HepG2 (cell line): ENCODE results near the gene COA5. TPM values are rescaled to one million over a fixed set of nuclear protein-coding genes. Genes with fewer than 3 reads are reported as not detected.

Source experiments
- ATAC-seq: fragments of 200-7000 bp; cut with Tn5 transposase; 3 replicates; pipeline ENCODE4 v1.9.1; 2020; ENCODE audit warnings: mild to moderate bottlenecking, moderate library complexity
- BruUV-seq: library from RNA; stranded (reverse); fragments of 400-500 nt; replicated peaks from 2 replicates; lab custom pipeline; 2021; lab: Mats Ljungman, UMichigan
- CTCF ChIA-PET: fragments of 300-600 bp; formaldehyde crosslinking; extraction: SDS; loops from one replicate; lab custom pipeline; 2021; ENCODE audit warnings: low total read pairs, inconsistent platforms, low intra/inter-chr PET ratio; lab: Yijun Ruan, JAX
- POLR2A ChIA-PET: fragments of 350-600 bp; sonication (Branson Sonifier 250); formaldehyde crosslinking; loops from one replicate; lab custom pipeline; 2020; ENCODE audit warnings: antibody characterized with exemption, inconsistent platforms; lab: Yijun Ruan, JAX
- DNase-seq: peaks from one replicate; pipeline ENCODE4 v3.0.0-alpha.2; 2015; ENCODE audit warnings: low spot score
- FAIRE-seq: peaks from 3 replicates; lab custom pipeline; 2011; peaks lifted over from hg19 to GRCh38; lab: Jason Lieb, UNC
- H2AFZ ChIP-seq: one replicate; pipeline ENCODE4 v1.6.1; 2011; ENCODE audit warnings: low read length, inconsistent platforms
- H3K27ac ChIP-seq: fragments of 300-600 bp; 3 replicates; pipeline ENCODE4 v1.8.0; 2011; ENCODE audit warnings: mixed run types, mild to moderate bottlenecking, mixed read lengths, low read length, inconsistent platforms; ENCODE audit not compliant: insufficient read depth; ENCODE audit errors: extremely low read length
- H3K27me3 ChIP-seq, 2 experiments: fragments of 200-600 bp in 1 of 2; 2 replicates in 1 of 2; 3 replicates in 1 of 2; pipeline versions ENCODE4 v1.6.0 to v1.8.0; 2011; ENCODE audit warnings: low read length in 2 of 2, mild to moderate bottlenecking in 2 of 2, moderate library complexity in 2 of 2, inconsistent platforms in 1 of 2; ENCODE audit not compliant: insufficient read depth in 2 of 2, control insufficient read depth in 1 of 2
- H3K36me3 ChIP-seq, 2 experiments: fragments of 200-600 bp in 1 of 2; replicated peaks in 1 of 2; 2 replicates in 1 of 2; 3 replicates in 1 of 2; pipeline versions ENCODE4 v1.5.1 to v1.8.0; 2011; ENCODE audit warnings: low read length in 2 of 2, inconsistent platforms in 1 of 2; ENCODE audit not compliant: insufficient read depth in 2 of 2, control insufficient read depth in 1 of 2
- H3K4me1 ChIP-seq: 2 replicates; pipeline ENCODE4 v1.5.1; 2012; ENCODE audit warnings: low read length, inconsistent platforms; ENCODE audit not compliant: insufficient read depth
- H3K4me2 ChIP-seq: 2 replicates; pipeline ENCODE4 v1.6.0; 2011; ENCODE audit warnings: low read depth, low read length, inconsistent platforms
- H3K4me3 ChIP-seq, 3 experiments: fragments of 200-600 bp in 1 of 3; sonication (generic), shearing (Covaris generic) in 1 of 3; replicated peaks in 1 of 3; 2 replicates each; pipeline ENCODE4 v1.5.1; 2011 to 2016; ENCODE audit warnings: low read length in 3 of 3, inconsistent platforms in 2 of 3, low read depth in 2 of 3, mild to moderate bottlenecking in 2 of 3, control low read depth in 1 of 3, mixed read lengths in 1 of 3; ENCODE audit not compliant: insufficient read depth in 1 of 3
- H3K79me2 ChIP-seq: one replicate; pipeline ENCODE4 v1.6.1; 2011; ENCODE audit warnings: low read length, inconsistent platforms; ENCODE audit not compliant: insufficient read depth
- H3K9ac ChIP-seq: 2 replicates; pipeline ENCODE4 v1.6.0; 2011; ENCODE audit warnings: mild to moderate bottlenecking, low read depth, low read length, inconsistent platforms; ENCODE audit not compliant: insufficient read depth
- H3K9me3 ChIP-seq: 2 replicates; pipeline ENCODE4 v1.5.1; 2012; ENCODE audit warnings: mild to moderate bottlenecking, low read length
- H4K20me1 ChIP-seq: 2 replicates; pipeline ENCODE4 v1.6.0; 2011; ENCODE audit warnings: inconsistent platforms, mild to moderate bottlenecking, low read length, moderate library complexity; ENCODE audit not compliant: insufficient read depth
- BRD4 ChIP-seq: sonication (generic); formaldehyde crosslinking; IDR thresholded peaks from 2 replicates; pipeline ENCODE4 v1.4.0; 2020; ENCODE audit warnings: missing genetic modification reagents
- LBX2 ChIP-seq: sonication (generic); formaldehyde crosslinking; IDR thresholded peaks from 2 replicates; pipeline ENCODE4 v1.5.0; 2020; ENCODE audit warnings: missing genetic modification reagents, mild to moderate bottlenecking, borderline replicate concordance
- SIX1 ChIP-seq: sonication (generic); formaldehyde crosslinking; IDR thresholded peaks from 2 replicates; pipeline ENCODE4 v1.4.0; 2020; ENCODE audit warnings: missing genetic modification reagents, borderline replicate concordance
- ZNF292 ChIP-seq: sonication (generic); formaldehyde crosslinking; IDR thresholded peaks from 2 replicates; pipeline ENCODE4 v1.8.1; 2022; ENCODE audit warnings: mild to moderate bottlenecking, low read depth, missing genetic modification reagents, borderline replicate concordance
- ZNF646 ChIP-seq: sonication (generic); formaldehyde crosslinking; IDR thresholded peaks from 2 replicates; pipeline ENCODE4 v1.9.0; 2021; ENCODE audit warnings: mild to moderate bottlenecking, missing genetic modification reagents
- WGBS: methylation state at CpG from one replicate; pipeline ENCODE4 v1.1.6; 2017; ENCODE audit warnings: low lambda C conversion rate; 5-methylcytosine and 5-hydroxymethylcytosine counted together
- in situ Hi-C: cut with HindIII; loops from 2 replicates; pipeline ENCODE4 v1.10.0; 2017; ENCODE audit warnings: low pct_unique_long_range_greater_than_20kb; ENCODE audit not compliant: extremely low pct_ligation_motif_present
- intact Hi-C: fragments of 100-400 bp; cut with micrococcal nuclease; formaldehyde crosslinking; loops from one replicate; pipeline ENCODE4 v1.10.0; 2022; ENCODE audit not compliant: unreplicated experiment
- polyA plus RNA-seq, 8 experiments: library from polyadenylated mRNA; depleted of rRNA in 3 of 8; stranded (reverse) in 7 of 8; unstranded in 1 of 8; fragments of >200 nt; fragmentation: Illumina TruSeq in 4 of 8; extraction: Trizol in 4 of 8; gene quantifications; 2 replicates each; pipeline versions ENCODE4 v1.2.1 to v1.2.3, GENCODE V29; 2011 to 2016; ENCODE audit warnings: low read depth in 4 of 8, missing spikeins in 1 of 8, mixed read lengths in 1 of 8; ENCODE audit not compliant: insufficient read depth in 1 of 8
- total RNA-seq, 5 experiments: library from RNA; depleted of rRNA; stranded (reverse); fragments of >200 nt; fragmentation: Illumina TruSeq; extraction: Trizol; gene quantifications; 2 replicates each; pipeline ENCODE4 v1.2.3, GENCODE V29; 2016; ENCODE audit warnings: low read depth in 1 of 5

The COA5 gene
- total and polyA plus RNA-seq, 2 of the 13 experiments (the other 11 are each of a cell fraction or from before 2014, with no cell fraction given) = 43.6 to 64.5 TPM

- Histone ChIP-seq H3K79me2 (peaks cover 7% of the 10 kb centered on the region), H3K27ac (no peak overlapping the region), H3K4me1 (peaks cover 10% of the 10 kb centered on the region; the same call in 1 of the 2 replicates), H3K9me3 (no peaks in the 10 kb centered on the region), H3K27me3 (no peaks in the 10 kb centered on the region), H3K4me3 (no peak overlapping the region), H4K20me1 (peaks cover 5% of the 10 kb centered on the region), H3K9ac (no peak overlapping the region), H3K36me3 (peaks cover 9 to 46% of the 10 kb centered on the region in 2 experiments), H2AFZ (no peak overlapping the region), H3K4me2 (no peak overlapping the region)
- in situ Hi-C loops (loop anchor here (5.0 kb wide), 1 partner anchor 186 kb away; no protein-coding TSS in a partner anchor), intact Hi-C loops (no loop called here)
- ChIA-PET CTCF (interaction anchor here (2.8 to 3.2 kb wide), 2 partner anchors 186 to 415 kb away, joined by 32 to 99 read pairs; no protein-coding TSS in a partner anchor), POLR2A (no interaction called here)
- WGBS = 95% methylated on average over 1 of the region's 1 CpG
- FAIRE-seq (no peak), DNase-seq (no peak), ATAC-seq (no peak)
- BruUV-seq = no TSS peak
- TF ChIP-seq BRD4 (CRISPR knock-in tag) (no peak), LBX2 (CRISPR knock-in tag) (no peak), SIX1 (no peak), ZNF646 (CRISPR knock-in tag) (no peak), ZNF292 (CRISPR knock-in tag) (no peak)
Measured at GRCh38 chr2:98650998-98651397, 42.7 kb upstream of the COA5 start.
